ENCODE data around the gene ARMC5. TPM values are rescaled to one million over a fixed set of nuclear protein-coding genes. Genes with fewer than 3 reads are reported as not detected.

The ARMC5 gene
- total and polyA plus RNA-seq, 9 of the 15 experiments (the other 6 are each of a cell fraction or from before 2014, with no cell fraction given), result 0.11 to 13.5 (median 2.1) TPM

DNA sequence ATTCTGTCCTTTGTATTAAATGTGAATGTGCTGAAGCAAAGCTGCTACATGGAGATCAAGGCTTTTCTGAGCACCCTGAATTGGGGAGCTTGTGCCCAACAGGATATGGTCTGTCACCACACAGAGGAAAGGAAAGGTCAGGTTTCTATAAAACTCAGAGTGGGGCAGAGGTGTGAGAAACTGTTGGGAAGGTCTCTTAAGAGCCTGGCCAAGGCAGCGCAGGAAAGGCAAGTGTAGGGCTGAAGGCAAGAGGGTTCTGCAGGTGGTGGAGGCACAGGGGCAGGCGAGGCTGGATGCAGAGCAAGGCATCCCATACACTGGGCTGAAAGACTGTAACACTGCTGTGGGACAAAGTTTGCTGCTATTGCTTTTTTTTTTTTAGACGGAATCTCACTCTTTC lies 39.3 kb upstream of the ARMC5 start:
- Histone ChIP-seq H3K27ac (ENCODE audit: extremely low read depth, low read depth, low read length) (no peak overlapping the region), H3K36me3 (ENCODE audit: control insufficient read depth, insufficient read depth, low read length) (no peaks in the 10 kb centered on the region), H3K9me3 (replicated peaks; ENCODE audit: control insufficient read depth, insufficient read depth, low read depth, low read length) (no peaks in the 10 kb centered on the region), H3K9ac (ENCODE audit: insufficient read depth in 1 of 2, low read depth in 2 of 2, low read length in 2 of 2) (no peak overlapping the region), H4K20me1 (replicated peaks; ENCODE audit: control insufficient read depth, insufficient read depth, low read length) (no peaks in the 10 kb centered on the region; the same call in 1 of the 2 replicates), H3K4me1 (replicated peaks in 1 of 2; ENCODE audit: control insufficient read depth in 2 of 2, insufficient read depth in 2 of 2, low read length in 2 of 2) (peaks cover 0 to 3% of the 10 kb centered on the region in 2 experiments; a peak in 1 of 5 replicates), H2AFZ (ENCODE audit: low read depth, low read length) (no peak overlapping the region), H3K4me2 (ENCODE audit: insufficient read depth, low read length) (no peak overlapping the region), H3K79me2 (ENCODE audit: control insufficient read depth, insufficient read depth, low read length) (no peaks in the 10 kb centered on the region), H3K4me3 (no peak overlapping the region), H3K27me3 (ENCODE audit: control insufficient read depth in 2 of 2, insufficient read depth in 2 of 2, low read length in 2 of 2) (peaks cover 18 to 60% of the 10 kb centered on the region in 2 experiments; a peak in 4 of 5 replicates), H3K9me1 (ENCODE audit: control insufficient read depth, insufficient read depth, low read length) (no peaks in the 10 kb centered on the region)
- intact Hi-C loops (cut with micrococcal nuclease) (no loop called here), in situ Hi-C loops (cut with MboI) (no loop called here)
- BruUV-seq (replicated peaks), result no TSS peak
- ATAC-seq, result no peak
- ChIA-PET CTCF (ENCODE audit: low intra/inter-chr PET ratio) (no interaction called here), POLR2A (no interaction called here)
- 0% methylated on average over 3 of the region's 3 CpGs for WGBS (ENCODE audit: insufficient coverage, low coverage, missing lambda C conversion rate)
- no peak for DNase-seq (ENCODE audit: extremely low read depth in 1 of 4, low spot score in 3 of 4)
- no peak for TF ChIP-seq CREB1 (IDR thresholded peaks at IDR 0.05)
- TF ChIP-seq CREB1 (CRISPR knock-in tag; IDR thresholded peaks at IDR 0.05), result no peak
- no peak for TF ChIP-seq CAMTA2 (CRISPR knock-in tag; conservative IDR thresholded peaks at IDR 0.05)
- TF ChIP-seq ZNF583 (CRISPR knock-in tag; IDR thresholded peaks at IDR 0.05), result no peak
- TF ChIP-seq SIRT6 (IDR thresholded peaks at IDR 0.05; ENCODE audit: low read depth, low read length), result no peak
- TF ChIP-seq CBFB (CRISPR knock-in tag; IDR thresholded peaks at IDR 0.05), result no peak
- TF ChIP-seq TFAM (CRISPR knock-in tag; conservative IDR thresholded peaks at IDR 0.05), result no peak
- TF ChIP-seq, protein P1, sequence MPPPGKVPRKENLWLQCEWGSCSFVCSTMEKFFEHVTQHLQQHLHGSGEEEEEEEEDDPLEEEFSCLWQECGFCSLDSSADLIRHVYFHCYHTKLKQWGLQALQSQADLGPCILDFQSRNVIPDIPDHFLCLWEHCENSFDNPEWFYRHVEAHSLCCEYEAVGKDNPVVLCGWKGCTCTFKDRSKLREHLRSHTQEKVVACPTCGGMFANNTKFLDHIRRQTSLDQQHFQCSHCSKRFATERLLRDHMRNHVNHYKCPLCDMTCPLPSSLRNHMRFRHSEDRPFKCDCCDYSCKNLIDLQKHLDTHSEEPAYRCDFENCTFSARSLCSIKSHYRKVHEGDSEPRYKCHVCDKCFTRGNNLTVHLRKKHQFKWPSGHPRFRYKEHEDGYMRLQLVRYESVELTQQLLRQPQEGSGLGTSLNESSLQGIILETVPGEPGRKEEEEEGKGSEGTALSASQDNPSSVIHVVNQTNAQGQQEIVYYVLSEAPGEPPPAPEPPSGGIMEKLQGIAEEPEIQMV (tag; conservative IDR thresholded peaks at IDR 0.05; ENCODE audit: low read depth), result no peak
- TF ChIP-seq KAT8 (IDR thresholded peaks at IDR 0.05; ENCODE audit: low read depth), result no peak
- no peak for TF ChIP-seq SMARCA4 (IDR thresholded peaks at IDR 0.05)
- TF ChIP-seq ZNF431 (CRISPR knock-in tag; IDR thresholded peaks at IDR 0.05), result no peak
- no peak for TF ChIP-seq ILK (tag; IDR thresholded peaks at IDR 0.05; ENCODE audit: borderline replicate concordance, low read depth)
- TF ChIP-seq RFX1 (IDR thresholded peaks at IDR 0.05), result no peak
- no peak for TF ChIP-seq KDM5B (IDR thresholded peaks at IDR 0.05; ENCODE audit: insufficient replicate concordance, low read depth, low read length)
- TF ChIP-seq HDAC3 (IDR thresholded peaks at IDR 0.05; ENCODE audit: borderline replicate concordance, partially characterized antibody), result no peak
- no peak for TF ChIP-seq EGR1 (conservative IDR thresholded peaks at IDR 0.05)
- no peak for TF ChIP-seq SMARCC2 (IDR thresholded peaks at IDR 0.05; ENCODE audit: low read depth)
- no peak for TF ChIP-seq ZNF165 (CRISPR knock-in tag; IDR thresholded peaks at IDR 0.05; ENCODE audit: borderline replicate concordance)
- TF ChIP-seq FOS (IDR thresholded peaks at IDR 0.05; ENCODE audit: extremely low read depth, insufficient read length), result no peak
- no peak for FAIRE-seq
